ENCODE measurements around the gene ARHGEF39. TPM values are rescaled to one million over a fixed set of nuclear protein-coding genes. Genes with fewer than 3 reads are reported as not detected.
A peak's percentile ranks its signal among the peaks of the same experiment; 100 is the strongest.

The ARHGEF39 gene
- total and polyA plus RNA-seq, 10 of the 15 experiments (the other 5 are each of a cell fraction or from before 2014, with no cell fraction given) = 2.0 to 28.9 (median 13.2) TPM

DNA sequence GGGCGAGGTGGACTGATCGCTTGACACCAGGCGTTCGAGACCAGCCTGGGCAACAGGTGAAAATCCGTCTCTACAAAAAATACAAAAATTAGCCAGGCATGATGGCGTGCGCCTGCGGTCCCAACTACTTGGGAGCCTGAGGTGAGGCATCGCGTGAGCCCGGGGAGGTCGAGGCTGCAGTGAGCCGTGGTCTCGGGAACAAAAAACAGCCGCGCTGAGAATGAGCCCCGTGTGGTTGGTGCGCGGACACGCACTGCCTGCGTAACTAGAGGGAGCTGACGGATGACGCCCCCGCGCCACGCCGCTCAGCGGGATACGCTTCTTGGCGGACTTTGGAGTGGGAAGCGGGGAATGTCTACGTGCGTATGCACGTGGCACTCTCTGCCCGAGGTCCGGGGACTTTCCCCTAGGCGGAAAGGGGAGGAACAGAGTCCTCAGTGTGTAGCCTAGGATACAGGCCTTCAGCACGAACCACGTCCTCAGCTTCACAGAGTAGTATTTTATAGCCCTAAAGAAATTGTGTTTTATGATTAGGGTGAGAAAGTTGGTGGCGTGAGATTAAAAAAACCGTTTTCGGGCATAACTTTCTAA is 7.4 kb downstream of the ARHGEF39 start, which contains the start of gene RMRP:
RMRP (minus strand) TSS at position 474 of the 591 bp plus-strand sequence.
- no TSS peak for BruUV-seq (replicated peaks)
- 2% methylated on average over 42 of the region's 42 CpGs for WGBS (ENCODE audit: insufficient coverage, insufficient replicate concordance, low lambda C conversion rate, missing lambda C conversion rate)
- TF ChIP-seq FOXM1 (IDR thresholded peaks at IDR 0.05; ENCODE audit: low read depth, low read length) (no peak), LARP7 (IDR thresholded peaks at IDR 0.05) (peak; percentile 90), ZBED1 (IDR thresholded peaks at IDR 0.05; ENCODE audit: borderline replicate concordance) (peak; percentile 68; the same call in 1 of the 2 replicates), SMARCA5 (IDR thresholded peaks at IDR 0.05) (peak; percentile 94), JUNB (IDR thresholded peaks at IDR 0.05) (peak; percentile 6; the same call in 1 of the 2 replicates), SREBF2 (IDR thresholded peaks at IDR 0.05; ENCODE audit: low read length) (peak; percentile 96), FOXK2 (IDR thresholded peaks at IDR 0.05) (peak; percentile 55; the same call in 1 of the 2 replicates)
- TF ChIP-seq, protein P1, sequence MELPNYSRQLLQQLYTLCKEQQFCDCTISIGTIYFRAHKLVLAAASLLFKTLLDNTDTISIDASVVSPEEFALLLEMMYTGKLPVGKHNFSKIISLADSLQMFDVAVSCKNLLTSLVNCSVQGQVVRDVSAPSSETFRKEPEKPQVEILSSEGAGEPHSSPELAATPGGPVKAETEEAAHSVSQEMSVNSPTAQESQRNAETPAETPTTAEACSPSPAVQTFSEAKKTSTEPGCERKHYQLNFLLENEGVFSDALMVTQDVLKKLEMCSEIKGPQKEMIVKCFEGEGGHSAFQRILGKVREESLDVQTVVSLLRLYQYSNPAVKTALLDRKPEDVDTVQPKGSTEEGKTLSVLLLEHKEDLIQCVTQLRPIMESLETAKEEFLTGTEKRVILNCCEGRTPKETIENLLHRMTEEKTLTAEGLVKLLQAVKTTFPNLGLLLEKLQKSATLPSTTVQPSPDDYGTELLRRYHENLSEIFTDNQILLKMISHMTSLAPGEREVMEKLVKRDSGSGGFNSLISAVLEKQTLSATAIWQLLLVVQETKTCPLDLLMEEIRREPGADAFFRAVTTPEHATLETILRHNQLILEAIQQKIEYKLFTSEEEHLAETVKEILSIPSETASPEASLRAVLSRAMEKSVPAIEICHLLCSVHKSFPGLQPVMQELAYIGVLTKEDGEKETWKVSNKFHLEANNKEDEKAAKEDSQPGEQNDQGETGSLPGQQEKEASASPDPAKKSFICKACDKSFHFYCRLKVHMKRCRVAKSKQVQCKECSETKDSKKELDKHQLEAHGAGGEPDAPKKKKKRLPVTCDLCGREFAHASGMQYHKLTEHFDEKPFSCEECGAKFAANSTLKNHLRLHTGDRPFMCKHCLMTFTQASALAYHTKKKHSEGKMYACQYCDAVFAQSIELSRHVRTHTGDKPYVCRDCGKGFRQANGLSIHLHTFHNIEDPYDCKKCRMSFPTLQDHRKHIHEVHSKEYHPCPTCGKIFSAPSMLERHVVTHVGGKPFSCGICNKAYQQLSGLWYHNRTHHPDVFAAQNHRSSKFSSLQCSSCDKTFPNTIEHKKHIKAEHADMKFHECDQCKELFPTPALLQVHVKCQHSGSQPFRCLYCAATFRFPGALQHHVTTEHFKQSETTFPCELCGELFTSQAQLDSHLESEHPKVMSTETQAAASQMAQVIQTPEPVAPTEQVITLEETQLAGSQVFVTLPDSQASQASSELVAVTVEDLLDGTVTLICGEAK (IDR thresholded peaks at IDR 0.05; ENCODE audit: borderline replicate concordance) = peak; percentile 86
- TF ChIP-seq, protein P2, sequence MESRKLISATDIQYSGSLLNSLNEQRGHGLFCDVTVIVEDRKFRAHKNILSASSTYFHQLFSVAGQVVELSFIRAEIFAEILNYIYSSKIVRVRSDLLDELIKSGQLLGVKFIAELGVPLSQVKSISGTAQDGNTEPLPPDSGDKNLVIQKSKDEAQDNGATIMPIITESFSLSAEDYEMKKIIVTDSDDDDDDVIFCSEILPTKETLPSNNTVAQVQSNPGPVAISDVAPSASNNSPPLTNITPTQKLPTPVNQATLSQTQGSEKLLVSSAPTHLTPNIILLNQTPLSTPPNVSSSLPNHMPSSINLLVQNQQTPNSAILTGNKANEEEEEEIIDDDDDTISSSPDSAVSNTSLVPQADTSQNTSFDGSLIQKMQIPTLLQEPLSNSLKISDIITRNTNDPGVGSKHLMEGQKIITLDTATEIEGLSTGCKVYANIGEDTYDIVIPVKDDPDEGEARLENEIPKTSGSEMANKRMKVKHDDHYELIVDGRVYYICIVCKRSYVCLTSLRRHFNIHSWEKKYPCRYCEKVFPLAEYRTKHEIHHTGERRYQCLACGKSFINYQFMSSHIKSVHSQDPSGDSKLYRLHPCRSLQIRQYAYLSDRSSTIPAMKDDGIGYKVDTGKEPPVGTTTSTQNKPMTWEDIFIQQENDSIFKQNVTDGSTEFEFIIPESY (IDR thresholded peaks at IDR 0.05) = peak; percentile 39; the same call in 1 of the 2 replicates
- TF ChIP-seq, protein P3, sequence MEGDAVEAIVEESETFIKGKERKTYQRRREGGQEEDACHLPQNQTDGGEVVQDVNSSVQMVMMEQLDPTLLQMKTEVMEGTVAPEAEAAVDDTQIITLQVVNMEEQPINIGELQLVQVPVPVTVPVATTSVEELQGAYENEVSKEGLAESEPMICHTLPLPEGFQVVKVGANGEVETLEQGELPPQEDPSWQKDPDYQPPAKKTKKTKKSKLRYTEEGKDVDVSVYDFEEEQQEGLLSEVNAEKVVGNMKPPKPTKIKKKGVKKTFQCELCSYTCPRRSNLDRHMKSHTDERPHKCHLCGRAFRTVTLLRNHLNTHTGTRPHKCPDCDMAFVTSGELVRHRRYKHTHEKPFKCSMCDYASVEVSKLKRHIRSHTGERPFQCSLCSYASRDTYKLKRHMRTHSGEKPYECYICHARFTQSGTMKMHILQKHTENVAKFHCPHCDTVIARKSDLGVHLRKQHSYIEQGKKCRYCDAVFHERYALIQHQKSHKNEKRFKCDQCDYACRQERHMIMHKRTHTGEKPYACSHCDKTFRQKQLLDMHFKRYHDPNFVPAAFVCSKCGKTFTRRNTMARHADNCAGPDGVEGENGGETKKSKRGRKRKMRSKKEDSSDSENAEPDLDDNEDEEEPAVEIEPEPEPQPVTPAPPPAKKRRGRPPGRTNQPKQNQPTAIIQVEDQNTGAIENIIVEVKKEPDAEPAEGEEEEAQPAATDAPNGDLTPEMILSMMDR (IDR thresholded peaks at IDR 0.05 in 2 of 3, conservative IDR thresholded peaks at IDR 0.05 in 1 of 3; ENCODE audit: control insufficient read depth in 2 of 3, extremely low read depth in 1 of 3, insufficient read depth in 1 of 3, low read depth in 3 of 3, low read length in 3 of 3) = no peak
- TF ChIP-seq, protein P4, sequence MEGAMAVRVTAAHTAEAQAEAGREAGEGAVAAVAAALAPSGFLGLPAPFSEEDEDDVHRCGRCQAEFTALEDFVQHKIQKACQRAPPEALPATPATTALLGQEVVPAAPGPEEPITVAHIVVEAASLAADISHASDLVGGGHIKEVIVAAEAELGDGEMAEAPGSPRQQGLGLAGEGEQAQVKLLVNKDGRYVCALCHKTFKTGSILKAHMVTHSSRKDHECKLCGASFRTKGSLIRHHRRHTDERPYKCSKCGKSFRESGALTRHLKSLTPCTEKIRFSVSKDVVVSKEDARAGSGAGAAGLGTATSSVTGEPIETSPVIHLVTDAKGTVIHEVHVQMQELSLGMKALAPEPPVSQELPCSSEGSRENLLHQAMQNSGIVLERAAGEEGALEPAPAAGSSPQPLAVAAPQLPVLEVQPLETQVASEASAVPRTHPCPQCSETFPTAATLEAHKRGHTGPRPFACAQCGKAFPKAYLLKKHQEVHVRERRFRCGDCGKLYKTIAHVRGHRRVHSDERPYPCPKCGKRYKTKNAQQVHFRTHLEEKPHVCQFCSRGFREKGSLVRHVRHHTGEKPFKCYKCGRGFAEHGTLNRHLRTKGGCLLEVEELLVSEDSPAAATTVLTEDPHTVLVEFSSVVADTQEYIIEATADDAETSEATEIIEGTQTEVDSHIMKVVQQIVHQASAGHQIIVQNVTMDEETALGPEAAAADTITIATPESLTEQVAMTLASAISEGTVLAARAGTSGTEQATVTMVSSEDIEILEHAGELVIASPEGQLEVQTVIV (IDR thresholded peaks at IDR 0.05; ENCODE audit: borderline replicate concordance, partially characterized antibody) = no peak

More for the DNA sequence above, 7.4 kb downstream of the ARHGEF39 start, which contains the start of gene RMRP:
- FAIRE-seq (peak; percentile 78), DNase-seq (ENCODE audit: low read depth, low spot score) (peak; percentile 96), ATAC-seq (peak; percentile 93)
- intact Hi-C loops (cut with micrococcal nuclease; ENCODE audit: unreplicated experiment) (loop anchor here (1.0 to 10.0 kb wide), 4 partner anchors 11 to 167 kb away; partner anchors contain the start of genes FAM221B and TMEM8B), in situ Hi-C loops (cut with MboI) (no loop called here)
- Histone ChIP-seq H3K9ac (ENCODE audit: control insufficient read depth, insufficient read depth, low read length) (peak within 1 kb of the TSS; percentile 78), H2AFZ (ENCODE audit: control insufficient read depth, low read depth, low read length) (peak within 1 kb of the TSS; percentile 64), H3K27ac (ENCODE audit: control insufficient read depth, insufficient read depth) (peak within 1 kb of the TSS; percentile 90), H3K27me3 (replicated peaks in 1 of 2; ENCODE audit: control insufficient read depth in 2 of 2, insufficient read depth in 2 of 2, low read length in 1 of 2) (no peaks in the 10 kb centered on the region), H3K4me2 (ENCODE audit: control insufficient read depth, insufficient read depth) (peak within 1 kb of the TSS; percentile 95), H3K36me3 (ENCODE audit: control insufficient read depth in 2 of 2, insufficient read depth in 2 of 2, low read length in 1 of 2) (peaks cover 6 to 9% of the 10 kb centered on the region in 2 experiments; a peak in 3 of 4 replicates), H3K9me3 (replicated peaks; ENCODE audit: control insufficient read depth, insufficient read depth, low read length) (no peaks in the 10 kb centered on the region), H3K79me2 (ENCODE audit: control insufficient read depth, insufficient read depth, low read length) (peaks cover 23% of the 10 kb centered on the region), H3K4me3 (peak within 1 kb of the TSS; percentile 85), H3K4me1 (ENCODE audit: control insufficient read depth, insufficient read depth, low read length) (peaks cover 22% of the 10 kb centered on the region), H4K20me1 (ENCODE audit: control insufficient read depth, insufficient read depth) (no peaks in the 10 kb centered on the region)
- ChIA-PET RAD21 (ENCODE audit: unreplicated experiment) (interaction anchor here (0.6 to 5.2 kb wide), 21 partner anchors 9 to 339 kb away, joined by 3 to 60 read pairs (median 5); partner anchors contain the start of genes CREB3, SPAG8, TESK1 and TLN1), CTCF (interaction anchor here (0.6 to 13.5 kb wide), 15 partner anchors 10 to 169 kb away, joined by 3 to 227 read pairs (median 7); partner anchors contain the start of genes CREB3, GBA2, RGP1 and TESK1), SMC1A (ENCODE audit: uncharacterized antibody, unreplicated experiment) (interaction anchor here (0.6 to 12.5 kb wide), 12 partner anchors 8 to 157 kb away, joined by 3 to 145 read pairs (median 4); partner anchors contain the start of genes CREB3, HINT2, SIT1 and TLN1), POLR2A (interaction anchor here (0.7 to 10.9 kb wide), 14 partner anchors 7 to 157 kb away, joined by 3 to 163 read pairs (median 7); partner anchors contain the start of genes ARHGEF39, CD72, CREB3 and HINT2)
